ENCODE data around the gene DIP2B.

DNA sequence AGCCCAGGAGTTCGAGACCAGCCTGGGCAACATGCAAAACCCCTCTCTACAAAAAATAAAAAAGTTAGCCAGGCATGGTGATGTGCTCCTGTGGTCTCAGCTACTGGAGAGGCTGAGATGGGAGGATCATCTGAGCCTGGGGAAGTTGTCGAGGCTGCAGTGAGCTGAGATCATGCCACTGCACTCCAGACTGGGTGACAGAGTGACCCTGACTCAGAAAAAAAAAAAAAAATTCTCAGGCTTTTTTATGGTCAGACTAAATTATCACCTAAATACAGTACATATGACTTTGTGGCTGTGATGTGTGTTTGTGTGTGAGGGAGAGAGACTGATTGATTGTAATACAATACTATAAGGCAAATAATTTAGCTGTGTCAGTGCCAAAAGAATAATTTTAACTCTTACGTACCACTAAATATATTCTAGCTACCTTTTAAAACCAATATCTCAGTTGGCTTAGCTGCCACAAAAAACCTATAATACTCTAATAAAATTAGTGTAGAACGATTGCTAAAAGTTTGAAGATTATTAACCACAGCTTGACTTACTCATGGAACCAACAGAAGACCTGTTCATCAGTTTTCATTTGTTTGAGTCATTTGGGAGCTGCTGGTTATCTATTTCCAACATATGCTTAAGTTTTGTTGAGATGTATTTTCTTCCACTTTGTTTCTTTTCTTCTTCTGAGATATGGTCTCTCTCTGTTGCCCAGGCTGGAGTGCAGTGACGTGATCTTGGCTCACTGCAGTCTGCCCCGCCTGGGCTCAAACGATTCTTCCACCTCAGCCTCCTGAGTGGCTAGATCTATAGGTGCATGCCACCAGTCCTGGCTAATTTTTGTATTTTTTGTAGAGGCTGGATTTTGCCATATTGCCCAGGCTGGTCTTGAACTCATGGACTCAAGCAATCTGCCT, 58.0 kb downstream of the DIP2B start:
- no peak for TF ChIP-seq POLR2A (IDR thresholded peaks at IDR 0.05)
- TF ChIP-seq, protein P1, sequence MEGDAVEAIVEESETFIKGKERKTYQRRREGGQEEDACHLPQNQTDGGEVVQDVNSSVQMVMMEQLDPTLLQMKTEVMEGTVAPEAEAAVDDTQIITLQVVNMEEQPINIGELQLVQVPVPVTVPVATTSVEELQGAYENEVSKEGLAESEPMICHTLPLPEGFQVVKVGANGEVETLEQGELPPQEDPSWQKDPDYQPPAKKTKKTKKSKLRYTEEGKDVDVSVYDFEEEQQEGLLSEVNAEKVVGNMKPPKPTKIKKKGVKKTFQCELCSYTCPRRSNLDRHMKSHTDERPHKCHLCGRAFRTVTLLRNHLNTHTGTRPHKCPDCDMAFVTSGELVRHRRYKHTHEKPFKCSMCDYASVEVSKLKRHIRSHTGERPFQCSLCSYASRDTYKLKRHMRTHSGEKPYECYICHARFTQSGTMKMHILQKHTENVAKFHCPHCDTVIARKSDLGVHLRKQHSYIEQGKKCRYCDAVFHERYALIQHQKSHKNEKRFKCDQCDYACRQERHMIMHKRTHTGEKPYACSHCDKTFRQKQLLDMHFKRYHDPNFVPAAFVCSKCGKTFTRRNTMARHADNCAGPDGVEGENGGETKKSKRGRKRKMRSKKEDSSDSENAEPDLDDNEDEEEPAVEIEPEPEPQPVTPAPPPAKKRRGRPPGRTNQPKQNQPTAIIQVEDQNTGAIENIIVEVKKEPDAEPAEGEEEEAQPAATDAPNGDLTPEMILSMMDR (IDR thresholded peaks at IDR 0.05), result no peak
- no peak for TF ChIP-seq EP300 (IDR thresholded peaks at IDR 0.05)
- no peak for TF ChIP-seq POLR2AphosphoS5 (IDR thresholded peaks at IDR 0.05)
